Liver (tissue), 9 donors: ENCODE measurements around the gene ABL1. TPM values are rescaled to one million over a fixed set of nuclear protein-coding genes. Genes with fewer than 3 reads are reported as not detected.

Source experiments
- DNase-seq: peaks from one replicate; pipeline ENCODE4 v3.0.0-alpha.2; 2017; ENCODE audit warnings: low spot score
- H3K27ac ChIP-seq, 2 donors: one replicate each; pipeline ENCODE4 v1.7.0; 2013; ENCODE audit warnings: inconsistent platforms in 2 of 2, low read length in 2 of 2, control low read depth in 1 of 2, low read depth in 1 of 2, mild to moderate bottlenecking in 1 of 2
- H3K27me3 ChIP-seq, 4 donors: one replicate each; pipeline versions ENCODE4 v1.6.1 to v1.7.0; 2013; ENCODE audit warnings: low read length in 3 of 4, inconsistent platforms in 1 of 4, mild to moderate bottlenecking in 1 of 4, moderate library complexity in 1 of 4; ENCODE audit not compliant: control insufficient read depth in 4 of 4, insufficient read depth in 4 of 4
- H3K36me3 ChIP-seq, 4 donors: one replicate each; pipeline versions ENCODE4 v1.6.1 to v1.7.0; 2013; ENCODE audit warnings: low read length in 3 of 4, mild to moderate bottlenecking in 3 of 4, low read depth in 1 of 4, moderate library complexity in 1 of 4; ENCODE audit not compliant: control insufficient read depth in 4 of 4, insufficient read depth in 3 of 4
- H3K4me1 ChIP-seq, 4 donors: one replicate each; pipeline versions ENCODE4 v1.6.1 to v1.7.0; 2013; ENCODE audit warnings: low read length in 3 of 4, mild to moderate bottlenecking in 3 of 4, moderate library complexity in 1 of 4; ENCODE audit not compliant: control insufficient read depth in 4 of 4, insufficient read depth in 4 of 4
- H3K4me3 ChIP-seq, 3 donors: one replicate each; pipeline versions ENCODE4 v1.6.1 to v1.7.0; 2013; ENCODE audit warnings: low read length in 3 of 3, control low read depth in 1 of 3, low read depth in 1 of 3, mild to moderate bottlenecking in 1 of 3
- H3K9ac ChIP-seq, 2 donors: one replicate each; pipeline ENCODE4 v1.7.0; 2013; ENCODE audit warnings: low read length in 2 of 2, mild to moderate bottlenecking in 2 of 2, moderate library complexity in 2 of 2, control low read depth in 1 of 2, low read depth in 1 of 2
- H3K9me3 ChIP-seq, 4 donors: one replicate each; pipeline versions ENCODE4 v1.6.1 to v1.7.0; 2013; ENCODE audit warnings: low read length in 3 of 4; ENCODE audit not compliant: control insufficient read depth in 4 of 4
- ATF3 ChIP-seq: IDR thresholded peaks from 2 replicates; pipeline ENCODE4 v1.6.1; 2016; ENCODE audit warnings: antibody characterized with exemption
- CTCF ChIP-seq: fragments of 150-350 bp; IDR thresholded peaks from 2 replicates; pipeline ENCODE4 v1.5.1; 2017; ENCODE audit warnings: improper control_type of control experiment, low read depth, low read length; ENCODE audit not compliant: missing input control
- EGR1 ChIP-seq, 2 donors: IDR thresholded peaks; 2 replicates each; pipeline ENCODE4 v1.6.1; 2016 to 2018; ENCODE audit warnings: antibody characterized with exemption in 2 of 2, low read depth in 2 of 2
- FOXA1 ChIP-seq: IDR thresholded peaks from 2 replicates; pipeline ENCODE4 v1.6.1; 2016; ENCODE audit warnings: antibody characterized with exemption
- FOXA2 ChIP-seq: IDR thresholded peaks from 2 replicates; pipeline ENCODE4 v1.6.1; 2016; ENCODE audit warnings: antibody characterized with exemption
- GABPA ChIP-seq, 2 donors: IDR thresholded peaks in 1 of 2; conservative IDR thresholded peaks in 1 of 2; 2 replicates each; pipeline ENCODE4 v1.6.1; 2016; ENCODE audit warnings: antibody characterized with exemption in 2 of 2, mild to moderate bottlenecking in 1 of 2, moderate library complexity in 1 of 2
- HNF4A ChIP-seq, 2 donors: conservative IDR thresholded peaks; 2 replicates each; pipeline ENCODE4 v1.6.1; 2016; ENCODE audit warnings: antibody characterized with exemption in 2 of 2, mild to moderate bottlenecking in 2 of 2
- HNF4G ChIP-seq: IDR thresholded peaks from 2 replicates; pipeline ENCODE4 v1.6.1; 2016; ENCODE audit warnings: antibody characterized with exemption
- JUND ChIP-seq, 2 donors: IDR thresholded peaks; 2 replicates each; pipeline ENCODE4 v1.6.1; 2016; ENCODE audit warnings: antibody characterized with exemption in 2 of 2
- NR2F2 ChIP-seq: IDR thresholded peaks from 2 replicates; pipeline ENCODE4 v1.6.1; 2016; ENCODE audit warnings: antibody characterized with exemption
- RAD21 ChIP-seq, 2 donors: IDR thresholded peaks; 2 replicates each; pipeline ENCODE4 v1.6.1; 2016; ENCODE audit warnings: antibody characterized with exemption in 2 of 2, mild to moderate bottlenecking in 2 of 2
- RXRA ChIP-seq, 2 donors: IDR thresholded peaks; 2 replicates each; pipeline ENCODE4 v1.6.1; 2017 to 2018; ENCODE audit warnings: antibody characterized with exemption in 2 of 2, mild to moderate bottlenecking in 1 of 2
- SP1 ChIP-seq: IDR thresholded peaks from 2 replicates; pipeline ENCODE4 v1.6.1; 2018; ENCODE audit warnings: antibody characterized with exemption, mild to moderate bottlenecking
- TAF1 ChIP-seq: conservative IDR thresholded peaks from 2 replicates; pipeline ENCODE4 v1.6.1; 2016; ENCODE audit warnings: antibody characterized with exemption, mild to moderate bottlenecking
- YY1 ChIP-seq: IDR thresholded peaks from 2 replicates; pipeline ENCODE4 v1.6.1; 2016; ENCODE audit warnings: antibody characterized with exemption, mild to moderate bottlenecking
- ZBTB33 ChIP-seq: IDR thresholded peaks from 2 replicates; pipeline ENCODE4 v1.6.1; 2016; ENCODE audit warnings: antibody characterized with exemption
- WGBS: extraction: QIAGEN DNeasy Blood & Tissue Kit; methylation state at CpG from one replicate; pipeline ENCODE4 v1.1.7; 2013; 5-methylcytosine and 5-hydroxymethylcytosine counted together
- polyA plus RNA-seq, 2 donors: library from polyadenylated mRNA; stranded (reverse) in 1 of 2; unstranded in 1 of 2; fragments of 200-250 nt in 1 of 2; fragments of >200 nt in 1 of 2; fragmentation: Nextera tagmentation in 1 of 2; extraction: Ambion mirVana in 1 of 2; gene quantifications; one replicate each; pipeline versions ENCODE4 v1.2.1 to v1.2.3, GENCODE V29; 2013 to 2015
- total RNA-seq, 2 donors: library from RNA; depleted of rRNA; stranded (reverse); fragments of >200 nt; gene quantifications; one replicate each; pipeline ENCODE4 v1.2.3, GENCODE V29; 2014
- TF ChIP-seq, protein P1 (sequence below): IDR thresholded peaks from 2 replicates; pipeline ENCODE4 v1.6.1; 2016; ENCODE audit warnings: antibody characterized with exemption, mild to moderate bottlenecking
- TF ChIP-seq, protein P2 (sequence below): IDR thresholded peaks from 2 replicates; pipeline ENCODE4 v1.6.1; 2016; ENCODE audit warnings: antibody characterized with exemption
- donor health status: healthy.
- donor health status: healthy.
- donor health status: healthy.
- donor health status: healthy.
- donor health status: healthy.

ABL1 gene
- total and polyA plus RNA-seq, 4 donors = 4.2 to 14.2 (median 10.9) TPM

DNA sequence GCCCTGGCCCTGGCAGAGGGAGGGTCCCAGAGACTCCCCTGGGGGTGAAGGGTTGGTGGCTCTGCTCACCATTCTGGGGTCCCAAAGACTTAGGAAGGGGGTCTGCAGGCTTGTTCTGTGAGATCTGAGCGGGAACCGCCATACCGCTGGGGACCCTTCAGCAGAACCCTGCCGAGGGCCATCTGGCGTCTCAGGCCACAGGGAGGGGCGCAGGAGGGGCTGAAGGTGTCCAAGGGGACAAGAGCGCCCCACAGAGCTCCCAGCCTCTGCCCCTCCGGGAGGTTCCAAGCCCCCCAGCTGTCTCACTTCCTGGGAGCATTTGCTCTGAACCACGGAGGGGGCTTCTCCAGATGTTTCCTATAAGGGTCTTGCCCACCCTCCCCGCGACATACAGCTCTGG is 99.2 kb downstream of the ABL1 start:
- Histone ChIP-seq H3K4me1 (peaks cover 10 to 15% (median 13%) of the 10 kb centered on the region in 4 donors), H3K27ac (no peak overlapping the region), H3K4me3 (no peak overlapping the region), H3K9ac (no peak overlapping the region), H3K9me3 (no peaks in the 10 kb centered on the region), H3K27me3 (peaks cover 0 to 23% (median 9%) of the 10 kb centered on the region in 4 donors), H3K36me3 (no peaks in the 10 kb centered on the region)
- TF ChIP-seq FOXA1 = no peak
- TF ChIP-seq HNF4G = no peak
- no peak for TF ChIP-seq SP1
- no peak for TF ChIP-seq CTCF
- TF ChIP-seq YY1 = no peak
- TF ChIP-seq, protein P1, sequence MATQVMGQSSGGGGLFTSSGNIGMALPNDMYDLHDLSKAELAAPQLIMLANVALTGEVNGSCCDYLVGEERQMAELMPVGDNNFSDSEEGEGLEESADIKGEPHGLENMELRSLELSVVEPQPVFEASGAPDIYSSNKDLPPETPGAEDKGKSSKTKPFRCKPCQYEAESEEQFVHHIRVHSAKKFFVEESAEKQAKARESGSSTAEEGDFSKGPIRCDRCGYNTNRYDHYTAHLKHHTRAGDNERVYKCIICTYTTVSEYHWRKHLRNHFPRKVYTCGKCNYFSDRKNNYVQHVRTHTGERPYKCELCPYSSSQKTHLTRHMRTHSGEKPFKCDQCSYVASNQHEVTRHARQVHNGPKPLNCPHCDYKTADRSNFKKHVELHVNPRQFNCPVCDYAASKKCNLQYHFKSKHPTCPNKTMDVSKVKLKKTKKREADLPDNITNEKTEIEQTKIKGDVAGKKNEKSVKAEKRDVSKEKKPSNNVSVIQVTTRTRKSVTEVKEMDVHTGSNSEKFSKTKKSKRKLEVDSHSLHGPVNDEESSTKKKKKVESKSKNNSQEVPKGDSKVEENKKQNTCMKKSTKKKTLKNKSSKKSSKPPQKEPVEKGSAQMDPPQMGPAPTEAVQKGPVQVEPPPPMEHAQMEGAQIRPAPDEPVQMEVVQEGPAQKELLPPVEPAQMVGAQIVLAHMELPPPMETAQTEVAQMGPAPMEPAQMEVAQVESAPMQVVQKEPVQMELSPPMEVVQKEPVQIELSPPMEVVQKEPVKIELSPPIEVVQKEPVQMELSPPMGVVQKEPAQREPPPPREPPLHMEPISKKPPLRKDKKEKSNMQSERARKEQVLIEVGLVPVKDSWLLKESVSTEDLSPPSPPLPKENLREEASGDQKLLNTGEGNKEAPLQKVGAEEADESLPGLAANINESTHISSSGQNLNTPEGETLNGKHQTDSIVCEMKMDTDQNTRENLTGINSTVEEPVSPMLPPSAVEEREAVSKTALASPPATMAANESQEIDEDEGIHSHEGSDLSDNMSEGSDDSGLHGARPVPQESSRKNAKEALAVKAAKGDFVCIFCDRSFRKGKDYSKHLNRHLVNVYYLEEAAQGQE = no peak
- no peak for TF ChIP-seq RXRA (IDR thresholded peaks at IDR 0.05)
- TF ChIP-seq EGR1 (IDR thresholded peaks at IDR 0.05; ENCODE audit: low read depth in 2 of 2) = no peak
- no peak for TF ChIP-seq FOXA2
- TF ChIP-seq TAF1 = no peak
- no peak for TF ChIP-seq HNF4A (conservative IDR thresholded peaks at IDR 0.05)
- DNase-seq = no peak
- WGBS = 77% methylated on average over 11 of the region's 11 CpGs

GRCh38 chr9:130934702-130935647 is 99.9 kb downstream of the ABL1 start:
- DNase-seq = no peak
- WGBS = 55% methylated on average over 16 of the region's 16 CpGs
- no peaks in the 10 kb centered on the region for H3K9me3 ChIP-seq
- TF ChIP-seq TAF1 (no peak), ATF3 (no peak), NR2F2 (no peak), RAD21 (IDR thresholded peaks at IDR 0.05) (no peak), JUND (IDR thresholded peaks at IDR 0.05) (no peak), EGR1 (IDR thresholded peaks at IDR 0.05; ENCODE audit: low read depth in 2 of 2) (no peak), HNF4G (no peak), RXRA (IDR thresholded peaks at IDR 0.05) (no peak), FOXA1 (no peak), HNF4A (conservative IDR thresholded peaks at IDR 0.05) (no peak), FOXA2 (no peak), CTCF (no peak), GABPA (IDR thresholded peaks at IDR 0.05 in 1 of 2, conservative IDR thresholded peaks at IDR 0.05 in 1 of 2) (no peak), ZBTB33 (no peak), YY1 (no peak)
- TF ChIP-seq, protein P2, sequence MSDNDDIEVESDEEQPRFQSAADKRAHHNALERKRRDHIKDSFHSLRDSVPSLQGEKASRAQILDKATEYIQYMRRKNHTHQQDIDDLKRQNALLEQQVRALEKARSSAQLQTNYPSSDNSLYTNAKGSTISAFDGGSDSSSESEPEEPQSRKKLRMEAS = no peak

More at GRCh38 chr9:130934702-130935647, 99.9 kb downstream of the ABL1 start:
- Histone ChIP-seq H3K27ac (no peak overlapping the region), H3K9ac (no peak overlapping the region), H3K4me3 (no peak overlapping the region), H3K36me3 (no peaks in the 10 kb centered on the region), H3K4me1 (peaks cover 13 to 19% (median 15%) of the 10 kb centered on the region in 4 donors), H3K27me3 (peaks cover 5 to 23% (median 9%) of the 10 kb centered on the region in 4 donors)
